ENCODE data around the gene IL1RL2. TPM values are rescaled to one million over a fixed set of nuclear protein-coding genes. Genes with fewer than 3 reads are reported as not detected.

IL1RL2 gene
- total and polyA plus RNA-seq, 4 donors = 0.28 to 2.0 (median 1.2) TPM

DNA sequence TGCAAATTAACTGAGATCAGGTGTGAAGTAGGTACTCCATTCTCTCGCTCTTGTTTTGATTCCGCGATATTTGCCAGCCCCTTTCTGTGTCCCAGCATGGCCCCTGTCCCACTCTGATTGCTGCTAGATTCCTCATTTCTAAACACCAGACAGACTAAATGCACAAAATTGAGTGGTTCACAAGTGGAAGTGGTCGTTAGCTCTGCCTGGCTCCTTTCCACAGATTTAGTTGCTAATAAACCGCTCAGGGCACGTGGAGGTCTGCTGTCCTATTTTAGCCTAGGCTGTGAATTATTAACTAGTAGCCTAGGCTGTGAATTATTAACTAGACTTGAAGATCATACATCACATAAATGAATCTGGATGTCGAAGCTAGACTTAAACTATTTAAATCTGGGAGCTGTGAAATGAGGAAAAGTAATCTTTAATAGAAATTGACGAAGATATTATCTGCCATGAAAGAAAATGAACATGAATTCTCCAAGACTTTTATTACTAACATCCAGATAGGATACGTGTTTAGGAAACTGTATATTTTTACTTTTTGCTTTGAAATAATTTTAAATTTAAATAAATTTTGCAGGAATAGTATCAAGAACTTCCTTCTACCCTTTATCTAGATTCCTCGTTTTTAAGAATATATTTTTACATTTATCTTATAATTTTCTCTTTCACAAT, 3.7 kb downstream of the IL1RL2 start:
- WGBS (ENCODE audit: insufficient coverage) = 81% methylated on average over 3 of the region's 10 CpGs
- H3K4me1 ChIP-seq (ENCODE audit: control insufficient read depth, insufficient read depth, low read length) = peaks cover 16% of the 10 kb centered on the region
- no peak overlapping the region for H3K4me3 ChIP-seq (ENCODE audit: low read depth, low read length)
- peak in 1 of 6 donors; percentile 49 for DNase-seq (ENCODE audit: low read depth in 4 of 6, low spot score in 6 of 6)
- H3K27ac ChIP-seq (ENCODE audit: low read depth, low read length) = no peak overlapping the region
- no peaks in the 10 kb centered on the region for H3K36me3 ChIP-seq (ENCODE audit: control insufficient read depth, insufficient read depth, low read length)
- H3K9me3 ChIP-seq (ENCODE audit: control insufficient read depth, insufficient read depth, low read length) = no peaks in the 10 kb centered on the region
- H3K27me3 ChIP-seq (ENCODE audit: control insufficient read depth, insufficient read depth, low read length) = peaks cover 25% of the 10 kb centered on the region

GRCh38 chr2:102191501-102191900, 4.7 kb downstream of the IL1RL2 start:
- no peaks in the 10 kb centered on the region for H3K9me3 ChIP-seq (ENCODE audit: control insufficient read depth, insufficient read depth, low read length)
- H3K36me3 ChIP-seq (ENCODE audit: control insufficient read depth, insufficient read depth, low read length) = no peaks in the 10 kb centered on the region
- no peak overlapping the region for H3K27ac ChIP-seq (ENCODE audit: low read depth, low read length)
- WGBS (ENCODE audit: insufficient coverage) = 86% methylated on average over 1 of the region's 1 CpG
- peaks cover 22% of the 10 kb centered on the region for H3K27me3 ChIP-seq (ENCODE audit: control insufficient read depth, insufficient read depth, low read length)
- H3K4me3 ChIP-seq (ENCODE audit: low read depth, low read length) = no peak overlapping the region
- H3K4me1 ChIP-seq (ENCODE audit: control insufficient read depth, insufficient read depth, low read length) = peaks cover 16% of the 10 kb centered on the region
- no peak for DNase-seq (ENCODE audit: low read depth in 4 of 6, low spot score in 6 of 6)

- Histone ChIP-seq H3K27me3 (ENCODE audit: control insufficient read depth, insufficient read depth, low read length) (peaks cover 6% of the 10 kb centered on the region), H3K9me3 (ENCODE audit: control insufficient read depth, insufficient read depth, low read length) (no peaks in the 10 kb centered on the region), H3K4me1 (ENCODE audit: control insufficient read depth, insufficient read depth, low read length) (peaks cover 1% of the 10 kb centered on the region), H3K4me3 (ENCODE audit: low read depth, low read length) (no peak overlapping the region), H3K36me3 (ENCODE audit: control insufficient read depth, insufficient read depth, low read length) (no peaks in the 10 kb centered on the region), H3K27ac (ENCODE audit: low read depth, low read length) (no peak overlapping the region)
- no CpG with 5 or more reads among the region's 1 CpG for WGBS (ENCODE audit: insufficient coverage)
- DNase-seq (ENCODE audit: low read depth in 4 of 6, low spot score in 6 of 6) = no peak
Observed at GRCh38 chr2:102193074-102193473, 6.3 kb downstream of the IL1RL2 start.

DNA sequence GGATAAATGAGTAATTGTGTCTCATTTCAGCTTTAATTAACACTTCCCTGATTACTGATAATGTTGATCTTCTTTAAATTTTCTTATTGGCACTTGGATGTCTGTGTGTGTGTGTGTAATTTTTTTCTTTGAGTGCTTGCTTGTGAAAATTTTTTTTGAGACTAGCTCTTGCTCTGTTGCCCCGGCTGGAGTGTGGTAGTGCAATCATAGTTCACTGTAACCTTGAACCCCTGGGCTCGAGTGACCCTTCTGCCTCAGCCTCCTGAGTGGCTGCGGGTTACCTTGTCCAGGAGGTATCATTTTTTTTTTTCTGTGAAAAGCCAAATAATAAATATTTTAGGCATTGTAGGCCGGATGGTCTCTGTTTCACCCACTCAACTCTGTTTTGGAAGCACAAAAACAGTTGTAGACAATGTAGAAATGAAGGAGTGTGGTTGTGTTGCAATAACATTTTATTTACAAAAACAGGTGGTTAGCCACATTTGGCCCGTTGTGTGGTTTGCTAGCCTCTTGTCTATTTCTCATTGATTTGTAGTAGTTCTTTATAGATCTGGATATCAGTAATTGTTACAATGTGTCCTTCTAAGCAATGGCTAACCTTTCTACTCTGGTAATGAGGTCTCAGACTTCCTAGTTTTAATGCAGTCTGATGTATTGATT, 7.9 kb downstream of the IL1RL2 start:
- Histone ChIP-seq H3K4me3 (ENCODE audit: low read depth, low read length) (no peak overlapping the region), H3K27me3 (ENCODE audit: control insufficient read depth, insufficient read depth, low read length) (no peaks in the 10 kb centered on the region), H3K9me3 (ENCODE audit: control insufficient read depth, insufficient read depth, low read length) (no peaks in the 10 kb centered on the region), H3K4me1 (ENCODE audit: control insufficient read depth, insufficient read depth, low read length) (no peaks in the 10 kb centered on the region), H3K27ac (ENCODE audit: low read depth, low read length) (no peak overlapping the region), H3K36me3 (ENCODE audit: control insufficient read depth, insufficient read depth, low read length) (no peaks in the 10 kb centered on the region)
- DNase-seq (ENCODE audit: low read depth in 4 of 6, low spot score in 6 of 6) = no peak
- WGBS (ENCODE audit: insufficient coverage) = 60% methylated on average over 1 of the region's 5 CpGs

GRCh38 chr2:102197389-102198137, 10.7 kb downstream of the IL1RL2 start:
- Histone ChIP-seq H3K27me3 (ENCODE audit: control insufficient read depth, insufficient read depth, low read length) (no peaks in the 10 kb centered on the region), H3K27ac (ENCODE audit: low read depth, low read length) (no peak overlapping the region)
- WGBS (ENCODE audit: insufficient coverage) = 80% methylated on average over 1 of the region's 5 CpGs

DNA sequence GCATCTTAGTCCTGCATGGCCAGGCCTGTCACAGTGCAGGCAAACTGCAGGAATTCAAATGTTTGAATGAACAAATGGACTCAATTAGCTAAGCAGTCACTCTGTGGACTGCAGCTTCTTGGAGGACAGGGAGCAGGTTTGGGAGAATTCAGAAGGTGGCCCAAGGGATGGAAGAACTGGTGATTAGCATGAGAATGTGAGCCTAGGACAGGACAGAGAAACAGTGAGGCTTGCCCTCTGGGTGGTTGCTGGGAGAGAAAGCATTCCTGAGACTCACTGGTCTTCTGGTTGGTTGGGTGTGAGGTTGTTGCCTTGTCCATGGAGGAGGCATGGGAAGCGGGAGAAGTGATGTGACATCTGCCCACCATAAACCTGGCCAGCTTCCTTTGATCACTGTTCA, 13.7 kb downstream of the IL1RL2 start:
- DNase-seq (ENCODE audit: low read depth in 4 of 6, low spot score in 6 of 6) = no peak
- peaks cover 3% of the 10 kb centered on the region for H3K9me3 ChIP-seq (ENCODE audit: control insufficient read depth, insufficient read depth, low read length)
- no peaks in the 10 kb centered on the region for H3K36me3 ChIP-seq (ENCODE audit: control insufficient read depth, insufficient read depth, low read length)
- no peaks in the 10 kb centered on the region for H3K4me1 ChIP-seq (ENCODE audit: control insufficient read depth, insufficient read depth, low read length)
- no peak overlapping the region for H3K4me3 ChIP-seq (ENCODE audit: low read depth, low read length)
- no peaks in the 10 kb centered on the region for H3K27me3 ChIP-seq (ENCODE audit: control insufficient read depth, insufficient read depth, low read length)
- H3K27ac ChIP-seq (ENCODE audit: low read depth, low read length) = no peak overlapping the region
- no CpG with 5 or more reads among the region's 1 CpG for WGBS (ENCODE audit: insufficient coverage)

More at GRCh38 chr2:102197389-102198137, 10.7 kb downstream of the IL1RL2 start:
- Histone ChIP-seq H3K9me3 (ENCODE audit: control insufficient read depth, insufficient read depth, low read length) (no peaks in the 10 kb centered on the region), H3K4me3 (ENCODE audit: low read depth, low read length) (no peak overlapping the region), H3K36me3 (ENCODE audit: control insufficient read depth, insufficient read depth, low read length) (no peaks in the 10 kb centered on the region), H3K4me1 (ENCODE audit: control insufficient read depth, insufficient read depth, low read length) (no peaks in the 10 kb centered on the region)
- no peak for DNase-seq (ENCODE audit: low read depth in 4 of 6, low spot score in 6 of 6)

DNA sequence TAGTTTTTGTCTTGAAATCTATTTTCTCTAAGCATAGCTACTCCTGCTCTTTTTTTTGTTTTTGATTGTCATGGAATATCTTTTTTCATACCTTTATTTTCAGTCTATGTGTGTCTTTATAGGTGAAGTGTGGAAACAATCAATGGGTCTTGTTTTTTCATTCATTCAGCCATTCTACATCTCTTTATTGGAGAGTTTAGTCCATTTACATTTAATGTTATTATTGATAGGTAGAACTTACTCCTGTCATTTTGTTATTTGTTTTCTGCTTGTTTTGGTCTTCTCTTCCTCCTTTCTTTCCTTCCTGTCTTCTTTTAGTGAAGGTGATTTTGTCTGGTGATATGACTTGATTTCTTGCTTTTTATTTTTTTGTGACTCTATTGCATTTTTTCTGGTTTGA, 17.8 kb downstream of the IL1RL2 start:
- H3K27me3 ChIP-seq (ENCODE audit: control insufficient read depth, insufficient read depth, low read length) = no peaks in the 10 kb centered on the region
- no peaks in the 10 kb centered on the region for H3K36me3 ChIP-seq (ENCODE audit: control insufficient read depth, insufficient read depth, low read length)
- H3K4me1 ChIP-seq (ENCODE audit: control insufficient read depth, insufficient read depth, low read length) = no peaks in the 10 kb centered on the region
- no peak overlapping the region for H3K4me3 ChIP-seq (ENCODE audit: low read depth, low read length)
- H3K9me3 ChIP-seq (ENCODE audit: control insufficient read depth, insufficient read depth, low read length) = peaks cover 3% of the 10 kb centered on the region
- H3K27ac ChIP-seq (ENCODE audit: low read depth, low read length) = no peak overlapping the region
- DNase-seq (ENCODE audit: low read depth in 4 of 6, low spot score in 6 of 6) = no peak

DNA sequence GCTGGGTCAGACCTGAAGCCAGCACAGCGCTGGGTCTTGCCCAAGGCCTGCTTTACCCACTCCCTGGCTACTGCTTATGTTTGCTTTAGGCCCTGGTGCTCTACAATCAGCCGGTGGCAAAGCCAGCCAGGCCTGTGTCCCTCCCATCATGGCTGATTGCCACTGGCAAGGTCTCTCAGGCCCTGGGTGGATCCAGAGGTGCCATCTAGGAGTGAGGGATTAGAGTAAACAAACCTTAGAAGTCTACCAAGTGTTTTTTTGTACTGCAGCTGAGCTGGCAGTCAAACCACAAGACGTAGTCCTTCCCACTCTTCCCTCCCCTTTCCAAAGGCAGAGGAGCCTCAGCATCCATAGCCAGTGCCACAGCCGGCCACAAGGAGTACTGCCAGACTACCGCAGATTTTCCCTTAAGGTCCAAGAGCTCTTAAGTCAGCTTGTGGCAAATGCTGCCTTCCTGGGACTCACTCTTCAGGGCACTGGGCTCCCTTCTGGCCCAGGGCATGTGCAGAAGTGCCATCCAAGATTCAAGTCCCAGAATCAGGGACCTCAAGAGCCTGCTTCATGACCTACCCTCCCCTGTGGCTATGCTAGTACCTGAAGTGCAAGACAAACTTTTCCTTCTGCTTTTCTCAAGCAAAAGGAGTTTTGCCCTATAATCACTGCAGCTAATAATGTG, 20.0 kb downstream of the IL1RL2 start:
- no peaks in the 10 kb centered on the region for H3K36me3 ChIP-seq (ENCODE audit: control insufficient read depth, insufficient read depth, low read length)
- no peak overlapping the region for H3K27ac ChIP-seq (ENCODE audit: low read depth, low read length)
- peaks cover 3% of the 10 kb centered on the region for H3K9me3 ChIP-seq (ENCODE audit: control insufficient read depth, insufficient read depth, low read length)
- H3K4me1 ChIP-seq (ENCODE audit: control insufficient read depth, insufficient read depth, low read length) = no peaks in the 10 kb centered on the region
- no peak overlapping the region for H3K4me3 ChIP-seq (ENCODE audit: low read depth, low read length)
- no peak for DNase-seq (ENCODE audit: low read depth in 4 of 6, low spot score in 6 of 6)
- H3K27me3 ChIP-seq (ENCODE audit: control insufficient read depth, insufficient read depth, low read length) = no peaks in the 10 kb centered on the region
- 73% methylated on average over 5 of the region's 5 CpGs for WGBS (ENCODE audit: insufficient coverage)

GRCh38 chr2:102208774-102209173, 22.0 kb downstream of the IL1RL2 start:
- DNase-seq (ENCODE audit: low read depth in 4 of 6, low spot score in 6 of 6) = no peak
- H3K4me1 ChIP-seq (ENCODE audit: control insufficient read depth, insufficient read depth, low read length) = no peaks in the 10 kb centered on the region
- H3K36me3 ChIP-seq (ENCODE audit: control insufficient read depth, insufficient read depth, low read length) = no peaks in the 10 kb centered on the region

More at GRCh38 chr2:102208774-102209173, 22.0 kb downstream of the IL1RL2 start:
- Histone ChIP-seq H3K27ac (ENCODE audit: low read depth, low read length) (no peak overlapping the region), H3K9me3 (ENCODE audit: control insufficient read depth, insufficient read depth, low read length) (peaks cover 3% of the 10 kb centered on the region), H3K4me3 (ENCODE audit: low read depth, low read length) (no peak overlapping the region), H3K27me3 (ENCODE audit: control insufficient read depth, insufficient read depth, low read length) (no peaks in the 10 kb centered on the region)
